NCI-H1436 treated with DMSO at 0.1 percent for 48 hours (cell line): ENCODE results near the gene CDX1.

Experiments used
- DNase-seq: peaks from one replicate; lab custom pipeline; 2025; lab: John Stamatoyannopoulos, UW

CDX1 gene

GRCh38 chr5:150163547-150164059 lies 3.0 kb upstream of the CDX1 start:
- no peak for DNase-seq

GRCh38 chr5:150164211-150164980 lies 2.2 kb upstream of the CDX1 start:
- no peak for DNase-seq

GRCh38 chr5:150166037-150166649 lies 435 bp upstream of the CDX1 start:
- DNase-seq: no peak

- DNase-seq: no peak
Measured at GRCh38 chr5:150167512-150167850, 903 bp downstream of the CDX1 start.

GRCh38 chr5:150167908-150168307 lies 1.3 kb downstream of the CDX1 start:
- no peak for DNase-seq

- DNase-seq: no peak
Measured at GRCh38 chr5:150168864-150169263, 2.3 kb downstream of the CDX1 start.

- no peak for DNase-seq
Measured at GRCh38 chr5:150172145-150172544, 5.6 kb downstream of the CDX1 start.

GRCh38 chr5:150172556-150172955 lies 6.0 kb downstream of the CDX1 start:
- DNase-seq: no peak

GRCh38 chr5:150173161-150173560 lies 6.6 kb downstream of the CDX1 start:
- DNase-seq: no peak

GRCh38 chr5:150174285-150174684 lies 7.7 kb downstream of the CDX1 start:
- no peak for DNase-seq

- DNase-seq: no peak
Measured at GRCh38 chr5:150175076-150175475, 8.5 kb downstream of the CDX1 start.

GRCh38 chr5:150175536-150175935 lies 9.0 kb downstream of the CDX1 start:
- no peak for DNase-seq

- no peak for DNase-seq
Measured at GRCh38 chr5:150176745-150177477, 10.3 kb downstream of the CDX1 start.

GRCh38 chr5:150177721-150178120 lies 11.1 kb downstream of the CDX1 start:
- DNase-seq: no peak

- DNase-seq: no peak
Measured at GRCh38 chr5:150178262-150178661, 11.7 kb downstream of the CDX1 start.

GRCh38 chr5:150179019-150179620 lies 12.5 kb downstream of the CDX1 start:
- no peak for DNase-seq

- DNase-seq: no peak
Measured at GRCh38 chr5:150180241-150181026, 13.9 kb downstream of the CDX1 start.

GRCh38 chr5:150181027-150181426 lies 14.4 kb downstream of the CDX1 start:
- no peak for DNase-seq

- DNase-seq: no peak
Measured at GRCh38 chr5:150181766-150182545, 15.4 kb downstream of the CDX1 start.

GRCh38 chr5:150182774-150183173 lies 16.2 kb downstream of the CDX1 start:
- DNase-seq: no peak

GRCh38 chr5:150183436-150183835 lies 16.9 kb downstream of the CDX1 start:
- no peak for DNase-seq
